Mesodermal cell (in vitro differentiated cells): ENCODE measurements around the gene ADAM22.

Experiments used
- H3K27ac ChIP-seq: 2 replicates; pipeline ENCODE4 v1.7.0; 2013; ENCODE audit warnings: mild to moderate bottlenecking, low read depth, low read length, moderate library complexity; ENCODE audit not compliant: severe bottlenecking
- H3K36me3 ChIP-seq: 2 replicates; pipeline ENCODE4 v1.7.1; 2013; ENCODE audit warnings: mild to moderate bottlenecking, low read length, moderate library complexity; ENCODE audit not compliant: control insufficient read depth, insufficient read depth
- H3K4me1 ChIP-seq: one replicate; pipeline ENCODE4 v1.7.1; 2013; ENCODE audit warnings: mild to moderate bottlenecking, low read length; ENCODE audit not compliant: insufficient read depth, control insufficient read depth, poor library complexity, severe bottlenecking
- H3K4me3 ChIP-seq: 2 replicates; pipeline ENCODE4 v1.7.0; 2013; ENCODE audit warnings: low read length, control low read depth, mild to moderate bottlenecking; ENCODE audit not compliant: insufficient read depth, poor library complexity, severe bottlenecking; ENCODE audit errors: extremely low read depth
- H3K9me3 ChIP-seq: 2 replicates; pipeline ENCODE4 v1.7.1; 2013; ENCODE audit warnings: mild to moderate bottlenecking, low read length, moderate library complexity; ENCODE audit not compliant: control insufficient read depth
- WGBS, 2 experiments: methylation state at CpG; one replicate each; pipeline ENCODE4 v1.1.5; 2013; ENCODE audit warnings: missing lambda C conversion rate in 2 of 2; ENCODE audit not compliant: insufficient coverage in 2 of 2; 5-methylcytosine and 5-hydroxymethylcytosine counted together

The ADAM22 gene

DNA sequence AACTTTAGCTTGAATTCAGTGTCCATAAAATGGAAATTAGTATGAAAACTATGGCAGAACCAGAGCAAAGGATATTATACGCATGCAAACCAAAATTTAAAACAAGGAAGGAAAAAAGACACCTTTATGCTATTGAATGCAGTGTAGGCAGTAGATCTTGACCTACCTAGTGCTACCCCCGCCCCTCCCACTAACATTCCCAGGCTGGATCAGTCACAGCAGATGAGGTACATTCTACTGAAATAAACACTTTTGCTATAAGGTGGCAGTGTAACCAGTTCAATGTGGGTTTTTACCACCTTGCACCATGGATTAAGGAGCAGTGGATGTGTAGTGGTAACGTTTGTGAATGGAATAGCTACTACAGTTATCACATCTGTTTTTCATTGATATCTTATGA lies 257.9 kb downstream of the ADAM22 start:
- Histone ChIP-seq H3K4me1 (no peaks in the 10 kb centered on the region), H3K36me3 (no peaks in the 10 kb centered on the region), H3K27ac (no peak overlapping the region), H3K4me3 (no peak overlapping the region), H3K9me3 (no peaks in the 10 kb centered on the region)
- 100% methylated on average over 1 of the region's 3 CpGs; no CpG with 5 or more reads in 1 of the 2 experiments for WGBS, 2 experiments

GRCh38 chr7:88200261-88200660 lies 266.2 kb downstream of the ADAM22 start:
- Histone ChIP-seq H3K9me3 (no peaks in the 10 kb centered on the region), H3K36me3 (peaks cover 23% of the 10 kb centered on the region), H3K4me1 (no peaks in the 10 kb centered on the region), H3K27ac (no peak overlapping the region), H3K4me3 (no peak overlapping the region)
- 90 to 96% methylated on average over 2 of the region's 3 CpGs for WGBS, 2 experiments

- no peak overlapping the region for H3K4me3 ChIP-seq
- H3K4me1 ChIP-seq: no peaks in the 10 kb centered on the region
- peaks cover 27% of the 10 kb centered on the region for H3K36me3 ChIP-seq
- H3K9me3 ChIP-seq: no peaks in the 10 kb centered on the region
- no peak overlapping the region for H3K27ac ChIP-seq
- 40 to 46% methylated on average over 2 of the region's 4 CpGs for WGBS, 2 experiments
Measured at GRCh38 chr7:88200789-88201188, 266.7 kb downstream of the ADAM22 start.

DNA sequence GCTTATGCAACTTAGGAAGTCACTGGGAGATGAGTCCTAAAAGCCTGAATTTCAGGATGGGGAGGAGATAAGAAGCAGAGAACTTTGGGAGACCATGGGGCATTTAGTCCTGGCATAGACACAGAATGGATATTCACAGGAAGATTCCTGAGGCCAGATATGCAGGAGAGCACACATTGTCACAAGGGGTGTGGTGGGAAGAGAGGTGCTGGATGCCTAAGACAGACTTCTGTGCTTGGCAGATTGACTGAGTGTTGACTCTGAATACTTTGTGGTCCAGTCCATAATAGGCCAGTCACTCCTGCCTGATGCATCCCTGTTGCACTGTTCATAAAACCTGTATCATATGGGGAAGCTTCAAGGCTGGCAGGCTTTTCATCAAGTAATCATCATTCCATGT lies 267.3 kb downstream of the ADAM22 start:
- no peak overlapping the region for H3K27ac ChIP-seq
- no peak overlapping the region for H3K4me3 ChIP-seq
- no peaks in the 10 kb centered on the region for H3K4me1 ChIP-seq
- H3K36me3 ChIP-seq: peaks cover 29% of the 10 kb centered on the region
- no peaks in the 10 kb centered on the region for H3K9me3 ChIP-seq

GRCh38 chr7:88202278-88202677 lies 268.2 kb downstream of the ADAM22 start:
- Histone ChIP-seq H3K36me3 (peaks cover 38% of the 10 kb centered on the region), H3K4me3 (no peak overlapping the region), H3K27ac (no peak overlapping the region), H3K9me3 (no peaks in the 10 kb centered on the region), H3K4me1 (no peaks in the 10 kb centered on the region)
- WGBS, 2 experiments: 63 to 89% methylated on average over 3 to 4 of the region's 5 CpGs

DNA sequence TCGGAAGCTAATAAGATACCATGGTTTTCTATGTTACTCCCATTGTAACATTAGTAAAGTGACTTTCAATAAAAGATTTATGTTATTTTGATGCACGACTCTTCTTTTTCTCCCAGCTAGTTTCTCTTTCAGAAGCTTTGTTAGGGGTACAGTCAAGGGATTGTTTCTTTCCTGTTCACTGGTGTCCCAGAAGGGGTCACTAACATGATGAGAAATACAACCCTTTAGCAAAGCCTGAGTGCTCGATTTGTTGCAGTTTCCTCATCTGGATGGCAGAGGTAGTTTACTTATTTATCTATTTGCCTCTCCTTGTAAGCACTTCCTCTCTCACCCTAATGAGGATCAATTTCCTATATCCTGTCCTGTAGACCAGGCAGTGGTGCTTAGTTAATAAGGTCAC lies 268.7 kb downstream of the ADAM22 start:
- H3K36me3 ChIP-seq: peaks cover 43% of the 10 kb centered on the region

DNA sequence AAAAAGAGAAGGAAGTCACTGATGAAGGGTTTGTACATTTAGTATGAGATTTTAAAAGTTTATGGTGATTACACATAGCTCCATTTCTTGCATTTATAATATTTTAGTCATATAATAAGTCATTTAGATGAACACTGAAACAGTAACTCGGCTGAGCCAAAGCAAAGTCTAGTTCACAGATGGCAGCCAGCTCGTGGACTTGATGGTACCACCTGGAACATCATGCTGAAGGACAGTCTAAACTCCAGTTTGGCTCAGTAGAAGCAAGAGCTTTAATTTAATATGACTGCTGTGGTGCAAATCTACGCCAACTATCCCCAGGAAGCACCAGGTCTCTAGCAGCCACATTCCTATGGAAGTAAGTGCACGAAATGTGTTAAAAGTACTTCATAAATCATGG lies 269.4 kb downstream of the ADAM22 start:
- no peaks in the 10 kb centered on the region for H3K9me3 ChIP-seq
- 66 to 87% methylated on average over 2 to 4 of the region's 4 CpGs for WGBS, 2 experiments
- H3K4me3 ChIP-seq: no peak overlapping the region
- peaks cover 49% of the 10 kb centered on the region for H3K36me3 ChIP-seq
- no peaks in the 10 kb centered on the region for H3K4me1 ChIP-seq
- H3K27ac ChIP-seq: no peak overlapping the region

More for the DNA sequence above, 268.7 kb downstream of the ADAM22 start:
- WGBS, 2 experiments: no CpG with 5 or more reads among the region's 3 CpGs
- no peaks in the 10 kb centered on the region for H3K9me3 ChIP-seq
- no peak overlapping the region for H3K27ac ChIP-seq
- H3K4me1 ChIP-seq: no peaks in the 10 kb centered on the region
- no peak overlapping the region for H3K4me3 ChIP-seq

- 100% methylated on average over 1 to 2 of the region's 3 CpGs for WGBS, 2 experiments
- Histone ChIP-seq H3K36me3 (peaks cover 61% of the 10 kb centered on the region), H3K4me3 (no peak overlapping the region), H3K9me3 (no peaks in the 10 kb centered on the region), H3K27ac (no peak overlapping the region), H3K4me1 (no peaks in the 10 kb centered on the region)
Measured at GRCh38 chr7:88204525-88205110, 270.6 kb downstream of the ADAM22 start.

- Histone ChIP-seq H3K4me1 (no peaks in the 10 kb centered on the region), H3K36me3 (peaks cover 67% of the 10 kb centered on the region), H3K27ac (no peak overlapping the region), H3K4me3 (no peak overlapping the region), H3K9me3 (no peaks in the 10 kb centered on the region)
Measured at GRCh38 chr7:88205179-88205578, 271.1 kb downstream of the ADAM22 start.

GRCh38 chr7:88206254-88206653 lies 272.2 kb downstream of the ADAM22 start:
- Histone ChIP-seq H3K4me3 (no peak overlapping the region), H3K4me1 (no peaks in the 10 kb centered on the region), H3K27ac (no peak overlapping the region), H3K9me3 (no peaks in the 10 kb centered on the region), H3K36me3 (peaks cover 73% of the 10 kb centered on the region)
- no CpG with 5 or more reads among the region's 4 CpGs for WGBS, 2 experiments

GRCh38 chr7:88208521-88208920 lies 274.5 kb downstream of the ADAM22 start:
- peaks cover 87% of the 10 kb centered on the region for H3K36me3 ChIP-seq
- H3K27ac ChIP-seq: no peak overlapping the region
- 100% methylated on average over 1 of the region's 3 CpGs; no CpG with 5 or more reads in 1 of the 2 experiments for WGBS, 2 experiments
- H3K9me3 ChIP-seq: no peaks in the 10 kb centered on the region
- H3K4me3 ChIP-seq: no peak overlapping the region
- H3K4me1 ChIP-seq: no peaks in the 10 kb centered on the region
